ENCODE measurements around the gene INSRR. TPM values are rescaled to one million over a fixed set of nuclear protein-coding genes. Genes with fewer than 3 reads are reported as not detected.

Gene INSRR
- total and polyA plus RNA-seq, 7 experiments from 2014 or later, result 0.63 TPM; not detected in 6

GRCh38 chr1:156805766-156806511 is 53.0 kb downstream of the INSRR start:
- Mint-ChIP-seq H3K27me3 (no peaks in the 10 kb centered on the region), H3K4me3 (no peak overlapping the region), H3K9me3 (peaks cover 0 to 3% (median 0%) of the 10 kb centered on the region in 11 donors), H3K36me3 (peaks cover 0 to 30% (median 18%) of the 10 kb centered on the region in 5 donors), H3K27ac (peak overlapping the region in 5 of 9 donors; percentile 62 to 81 (median 72)), H3K4me1 (peaks cover 11 to 62% (median 16%) of the 10 kb centered on the region in 7 donors)
- ATAC-seq (no peak), DNase-seq (no peak)
- no peaks in the 10 kb centered on the region for H3K9me3 ChIP-seq (ENCODE audit: control insufficient read depth in 2 of 3, low read length in 3 of 3)
- intact Hi-C loops (cut with micrococcal nuclease), result no loop called here
- no peaks in the 10 kb centered on the region for H3K27me3 ChIP-seq (ENCODE audit: control insufficient read depth in 2 of 2, insufficient read depth in 2 of 2, low read length in 2 of 2)
- ChIA-PET POLR2A (interaction anchor here (0.6 to 1.1 kb wide), 2 partner anchors 32 to 144 kb away, joined by 3 to 5 read pairs; no protein-coding TSS in a partner anchor), CTCF (interaction anchor here (0.9 to 1.3 kb wide), 2 partner anchors 8 to 55 kb away, joined by 3 read pairs; partner anchors contain the start of gene NTRK1)
- peaks cover 0 to 21% of the 10 kb centered on the region in 2 donors for H3K4me1 ChIP-seq (ENCODE audit: control insufficient read depth in 2 of 2, insufficient read depth in 2 of 2, low read length in 2 of 2)
- no peak overlapping the region for H3K4me3 ChIP-seq (ENCODE audit: low read length)
- peaks cover 0 to 46% (median 10%) of the 10 kb centered on the region in 3 experiments for H3K36me3 ChIP-seq (ENCODE audit: control insufficient read depth in 2 of 3, insufficient read depth in 3 of 3, low read length in 3 of 3)
- H3K27ac ChIP-seq (ENCODE audit: low read depth, low read length), result peak overlapping the region; percentile 7

GRCh38 chr1:156804572-156805243 is 54.2 kb downstream of the INSRR start:
- ChIA-PET POLR2A (interaction anchor here (1.1 kb wide), 1 partner anchor 34 kb away, joined by 3 read pairs; no protein-coding TSS in a partner anchor), CTCF (interaction anchor here (0.6 to 1.3 kb wide), 3 partner anchors 9 to 87 kb away, joined by 3 read pairs; partner anchors contain the start of gene NTRK1)
- peaks cover 0 to 58% (median 7%) of the 10 kb centered on the region in 3 experiments for H3K36me3 ChIP-seq (ENCODE audit: control insufficient read depth in 2 of 3, insufficient read depth in 3 of 3, low read length in 3 of 3)
- DNase-seq (no peak), ATAC-seq (peak; percentile 54)
- H3K27ac Mint-ChIP-seq, result peak overlapping the region; percentile 4 to 87 (median 64)
- no peaks in the 10 kb centered on the region for H3K27me3 ChIP-seq (ENCODE audit: control insufficient read depth in 2 of 2, insufficient read depth in 2 of 2, low read length in 2 of 2)
- H3K4me3 Mint-ChIP-seq, result no peak overlapping the region
- H3K4me3 ChIP-seq (ENCODE audit: low read length), result no peak overlapping the region
- no peaks in the 10 kb centered on the region for H3K27me3 Mint-ChIP-seq
- intact Hi-C loops (cut with micrococcal nuclease), result no loop called here
- peaks cover 0 to 21% of the 10 kb centered on the region in 2 donors for H3K4me1 ChIP-seq (ENCODE audit: control insufficient read depth in 2 of 2, insufficient read depth in 2 of 2, low read length in 2 of 2)
- peaks cover 11 to 66% (median 16%) of the 10 kb centered on the region in 7 donors for H3K4me1 Mint-ChIP-seq
- peaks cover 0 to 3% (median 0%) of the 10 kb centered on the region in 11 donors for H3K9me3 Mint-ChIP-seq
- peaks cover 0 to 33% (median 21%) of the 10 kb centered on the region in 5 donors for H3K36me3 Mint-ChIP-seq
- H3K27ac ChIP-seq (ENCODE audit: low read depth, low read length), result peak overlapping the region; percentile 7
- no peaks in the 10 kb centered on the region for H3K9me3 ChIP-seq (ENCODE audit: control insufficient read depth in 2 of 3, low read length in 3 of 3)

- intact Hi-C loops (cut with micrococcal nuclease), result no loop called here
- H3K27me3 Mint-ChIP-seq, result no peaks in the 10 kb centered on the region
- Histone ChIP-seq H3K9me3 (ENCODE audit: control insufficient read depth in 2 of 3, low read length in 3 of 3) (no peaks in the 10 kb centered on the region), H3K27me3 (ENCODE audit: control insufficient read depth in 2 of 2, insufficient read depth in 2 of 2, low read length in 2 of 2) (no peaks in the 10 kb centered on the region), H3K27ac (ENCODE audit: low read depth, low read length) (peak overlapping the region; percentile 7), H3K36me3 (ENCODE audit: control insufficient read depth in 2 of 3, insufficient read depth in 3 of 3, low read length in 3 of 3) (peaks cover 0 to 56% (median 7%) of the 10 kb centered on the region in 3 experiments), H3K4me3 (ENCODE audit: low read length) (no peak overlapping the region), H3K4me1 (ENCODE audit: control insufficient read depth in 2 of 2, insufficient read depth in 2 of 2, low read length in 2 of 2) (peaks cover 0 to 21% of the 10 kb centered on the region in 2 donors)
- no peak overlapping the region for H3K4me3 Mint-ChIP-seq
- ChIA-PET CTCF (no interaction called here), POLR2A (no interaction called here)
- H3K36me3 Mint-ChIP-seq, result peaks cover 0 to 35% (median 21%) of the 10 kb centered on the region in 5 donors
- ATAC-seq (no peak), DNase-seq (no peak)
- peaks cover 11 to 61% (median 16%) of the 10 kb centered on the region in 7 donors for H3K4me1 Mint-ChIP-seq
- peak overlapping the region; percentile 4 to 87 (median 64) for H3K27ac Mint-ChIP-seq
- peaks cover 0 to 1% (median 0%) of the 10 kb centered on the region in 11 donors for H3K9me3 Mint-ChIP-seq
Measured at GRCh38 chr1:156804026-156804425, 54.9 kb downstream of the INSRR start.

GRCh38 chr1:156803086-156803851 is 55.6 kb downstream of the INSRR start:
- intact Hi-C loops (cut with micrococcal nuclease), result no loop called here
- no peaks in the 10 kb centered on the region for H3K9me3 ChIP-seq (ENCODE audit: control insufficient read depth in 2 of 3, low read length in 3 of 3)
- ATAC-seq, result no peak

GRCh38 chr1:156802421-156802935 is 56.4 kb downstream of the INSRR start:
- peaks cover 0 to 7% of the 10 kb centered on the region in 2 donors for H3K4me1 ChIP-seq (ENCODE audit: control insufficient read depth in 2 of 2, insufficient read depth in 2 of 2, low read length in 2 of 2)
- H3K9me3 Mint-ChIP-seq, result no peaks in the 10 kb centered on the region
- DNase-seq, result no peak
- H3K36me3 ChIP-seq (ENCODE audit: control insufficient read depth in 2 of 3, insufficient read depth in 3 of 3, low read length in 3 of 3), result peaks cover 7 to 55% (median 9%) of the 10 kb centered on the region in 3 experiments
- no peak for ATAC-seq
- CTCF ChIA-PET, result interaction anchor here (0.6 to 1.8 kb wide), 2 partner anchors 58 to 78 kb away, joined by 3 to 9 read pairs; partner anchors contain the start of gene NTRK1
- H3K4me3 ChIP-seq (ENCODE audit: low read length), result no peak overlapping the region
- H3K27ac ChIP-seq (ENCODE audit: low read depth, low read length), result no peak overlapping the region
- no peaks in the 10 kb centered on the region for H3K9me3 ChIP-seq (ENCODE audit: control insufficient read depth in 2 of 3, low read length in 3 of 3)
- peak overlapping the region in 8 of 9 donors; percentile 19 to 75 (median 40) for H3K27ac Mint-ChIP-seq
- no peaks in the 10 kb centered on the region for H3K27me3 Mint-ChIP-seq
- peaks cover 3 to 47% (median 8%) of the 10 kb centered on the region in 7 donors for H3K4me1 Mint-ChIP-seq
- peaks cover 0 to 32% (median 19%) of the 10 kb centered on the region in 5 donors for H3K36me3 Mint-ChIP-seq
- H3K27me3 ChIP-seq (ENCODE audit: control insufficient read depth in 2 of 2, insufficient read depth in 2 of 2, low read length in 2 of 2), result no peaks in the 10 kb centered on the region
- H3K4me3 Mint-ChIP-seq, result no peak overlapping the region
- POLR2A ChIA-PET, result interaction anchor here (0.6 to 1.8 kb wide), 3 partner anchors 14 to 61 kb away, joined by 3 to 6 read pairs (median 3); partner anchors contain the start of genes MRPL24 and SH2D2A
- intact Hi-C loops (cut with micrococcal nuclease), result no loop called here

More at GRCh38 chr1:156803086-156803851, 55.6 kb downstream of the INSRR start:
- peaks cover 0 to 14% of the 10 kb centered on the region in 2 donors for H3K4me1 ChIP-seq (ENCODE audit: control insufficient read depth in 2 of 2, insufficient read depth in 2 of 2, low read length in 2 of 2)
- no peak overlapping the region for H3K27ac ChIP-seq (ENCODE audit: low read depth, low read length)
- Mint-ChIP-seq H3K27ac (peak overlapping the region in 6 of 9 donors; percentile 33 to 87 (median 44)), H3K4me1 (peaks cover 10 to 54% (median 16%) of the 10 kb centered on the region in 7 donors), H3K27me3 (no peaks in the 10 kb centered on the region), H3K4me3 (no peak overlapping the region), H3K9me3 (no peaks in the 10 kb centered on the region), H3K36me3 (peaks cover 0 to 35% (median 21%) of the 10 kb centered on the region in 5 donors)
- ChIA-PET CTCF (interaction anchor here (0.6 to 1.8 kb wide), 2 partner anchors 57 to 77 kb away, joined by 3 to 9 read pairs; partner anchors contain the start of gene NTRK1), POLR2A (interaction anchor here (0.7 to 1.8 kb wide), 2 partner anchors 13 to 46 kb away, joined by 3 to 6 read pairs; partner anchors contain the start of gene SH2D2A)
- no peak for DNase-seq
- peaks cover 1 to 55% (median 7%) of the 10 kb centered on the region in 3 experiments for H3K36me3 ChIP-seq (ENCODE audit: control insufficient read depth in 2 of 3, insufficient read depth in 3 of 3, low read length in 3 of 3)
- H3K4me3 ChIP-seq (ENCODE audit: low read length), result no peak overlapping the region
- H3K27me3 ChIP-seq (ENCODE audit: control insufficient read depth in 2 of 2, insufficient read depth in 2 of 2, low read length in 2 of 2), result no peaks in the 10 kb centered on the region
